ENCODE results near the gene MFAP4.

- no peak for TF ChIP-seq CTCF (IDR thresholded peaks at IDR 0.05; ENCODE audit: poor library complexity)
- TF ChIP-seq EZH2 (IDR thresholded peaks at IDR 0.05; ENCODE audit: borderline replicate concordance), result no peak
- TF ChIP-seq EZH2phosphoT487 (IDR thresholded peaks at IDR 0.05; ENCODE audit: low read depth, severe bottlenecking, unreplicated experiment), result no peak
Measured at GRCh38 chr17:19378416-19379360, 8.3 kb downstream of the MFAP4 start, which contains the start of gene MAPK7.
